ENCODE measurements around the gene BACH2. TPM values are rescaled to one million over a fixed set of nuclear protein-coding genes. Genes with fewer than 3 reads are reported as not detected.
A peak's percentile ranks its signal among the peaks of the same experiment; 100 is the strongest.

Gene BACH2
- total RNA-seq, 5 donors from 2014 or later (not counting 1 experiment from before 2014, with no cell fraction given) = 81.9 to 196 (median 96.7) TPM

DNA sequence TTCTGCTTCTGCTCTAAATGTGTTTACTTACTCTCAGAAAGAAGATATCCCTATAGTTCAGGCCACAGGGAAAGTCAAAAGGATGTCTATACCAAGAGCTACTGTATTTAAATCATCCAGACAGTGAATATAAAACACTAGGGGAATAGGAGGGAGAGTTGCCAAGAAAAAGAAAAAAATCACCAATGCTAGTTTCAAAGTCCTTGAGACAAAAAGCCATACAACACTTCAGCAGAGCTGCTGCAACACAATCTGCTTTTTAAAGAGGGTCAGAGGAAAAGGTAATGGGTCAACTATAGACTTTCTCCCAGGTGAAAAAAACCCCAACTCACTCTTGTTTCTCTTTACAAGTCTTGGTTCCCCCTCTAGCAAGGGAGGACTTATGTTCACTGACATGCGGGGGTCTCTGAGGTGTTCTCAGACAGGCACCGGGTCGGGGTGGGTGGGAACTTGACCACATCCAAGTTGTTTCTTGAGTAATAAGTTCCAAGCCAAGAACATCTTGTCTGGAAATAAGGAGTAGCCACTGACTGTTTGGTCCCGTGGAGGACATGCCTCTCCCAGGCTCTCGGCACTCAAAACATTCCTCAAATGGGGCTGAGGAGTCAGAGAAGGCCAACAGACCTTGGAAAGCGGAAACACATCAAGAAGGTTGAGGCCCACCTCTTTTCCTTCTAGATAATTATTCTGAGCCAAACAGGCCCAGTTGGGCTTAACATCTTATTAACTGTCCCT is 354.7 kb downstream of the BACH2 start:
- Mint-ChIP-seq H3K4me1 (peaks cover 31 to 50% (median 48%) of the 10 kb centered on the region in 3 donors), H3K4me3 (no peak overlapping the region), H3K9me3 (no peaks in the 10 kb centered on the region), H3K27ac (peak overlapping the region; percentile 6 to 86), H3K36me3 (peaks cover 39% of the 10 kb centered on the region), H3K27me3 (no peaks in the 10 kb centered on the region)
- 78% methylated on average over 6 of the region's 6 CpGs for WGBS (ENCODE audit: insufficient coverage)
- H3K27me3 ChIP-seq (replicated peaks in 1 of 2; ENCODE audit: control insufficient read depth in 2 of 2, extremely low read depth in 1 of 2, insufficient read depth in 2 of 2, low read length in 1 of 2) = no peaks in the 10 kb centered on the region
- no peak overlapping the region for H3K27ac ChIP-seq (ENCODE audit: low read length)
- ChIA-PET CTCF (interaction anchor here (1.7 to 4.2 kb wide), 8 partner anchors 11 to 539 kb away, joined by 6 to 198 read pairs (median 24); no protein-coding TSS in a partner anchor), POLR2A (no interaction called here)
- ATAC-seq (replicated peaks in 1 of 4) (no peak), DNase-seq (no peak)
- peaks cover 3 to 11% of the 10 kb centered on the region in 2 experiments for H3K4me1 ChIP-seq (ENCODE audit: control insufficient read depth in 1 of 2, extremely low read depth in 1 of 2, insufficient read depth in 2 of 2, low read length in 2 of 2)
- peaks cover 0 to 21% of the 10 kb centered on the region in 2 donors for H3K36me3 ChIP-seq (ENCODE audit: control insufficient read depth in 2 of 2, extremely low read depth in 1 of 2, insufficient read depth in 1 of 2, low read length in 1 of 2)
- no peaks in the 10 kb centered on the region for H3K9me3 ChIP-seq
- H3K4me3 ChIP-seq (ENCODE audit: control insufficient read depth in 1 of 2, extremely low read depth in 1 of 2, low read length in 1 of 2) = no peak overlapping the region

GRCh38 chr6:89941031-89941762 is 355.4 kb downstream of the BACH2 start:
- POLR2A ChIA-PET = interaction anchor here (0.5 to 1.6 kb wide), 5 partner anchors 11 to 538 kb away, joined by 3 to 8 read pairs (median 4); no protein-coding TSS in a partner anchor
- Mint-ChIP-seq H3K36me3 (peaks cover 40% of the 10 kb centered on the region), H3K27me3 (no peaks in the 10 kb centered on the region), H3K4me1 (peaks cover 30 to 48% (median 46%) of the 10 kb centered on the region in 3 donors), H3K9me3 (no peaks in the 10 kb centered on the region), H3K4me3 (no peak overlapping the region), H3K27ac (peak overlapping the region; percentile 6 to 86)
- no peak overlapping the region for H3K27ac ChIP-seq (ENCODE audit: low read length)
- H3K4me1 ChIP-seq (ENCODE audit: control insufficient read depth in 1 of 2, extremely low read depth in 1 of 2, insufficient read depth in 2 of 2, low read length in 2 of 2) = peaks cover 3 to 11% of the 10 kb centered on the region in 2 experiments
- H3K4me3 ChIP-seq (ENCODE audit: control insufficient read depth in 1 of 2, extremely low read depth in 1 of 2, low read length in 1 of 2) = no peak overlapping the region
- WGBS (ENCODE audit: insufficient coverage) = 81% methylated on average over 10 of the region's 15 CpGs
- H3K27me3 ChIP-seq (replicated peaks in 1 of 2; ENCODE audit: control insufficient read depth in 2 of 2, extremely low read depth in 1 of 2, insufficient read depth in 2 of 2, low read length in 1 of 2) = no peaks in the 10 kb centered on the region
- H3K36me3 ChIP-seq (ENCODE audit: control insufficient read depth in 2 of 2, extremely low read depth in 1 of 2, insufficient read depth in 1 of 2, low read length in 1 of 2) = peaks cover 0 to 28% of the 10 kb centered on the region in 2 donors
- H3K9me3 ChIP-seq = no peaks in the 10 kb centered on the region
- CTCF ChIA-PET = interaction anchor here (0.5 to 4.2 kb wide), 77 partner anchors 9 to 859 kb away, joined by 3 to 198 read pairs (median 5); partner anchors contain the start of gene MDN1 (in 1 of the 2)
- ATAC-seq (replicated peaks in 1 of 4) = peak in 1 of 4 experiments; percentile 28
- no peak for DNase-seq

- no peaks in the 10 kb centered on the region for H3K27me3 ChIP-seq (replicated peaks in 1 of 2; ENCODE audit: control insufficient read depth in 2 of 2, extremely low read depth in 1 of 2, insufficient read depth in 2 of 2, low read length in 1 of 2)
- Mint-ChIP-seq H3K36me3 (peaks cover 39% of the 10 kb centered on the region), H3K27ac (peak overlapping the region; percentile 3 to 86), H3K27me3 (no peaks in the 10 kb centered on the region), H3K4me3 (no peak overlapping the region), H3K9me3 (no peaks in the 10 kb centered on the region), H3K4me1 (peaks cover 26 to 43% (median 39%) of the 10 kb centered on the region in 3 donors)
- ChIA-PET CTCF (interaction anchor here (0.5 to 4.2 kb wide), 105 partner anchors 9 to 1388 kb away, joined by 3 to 198 read pairs (median 4); partner anchors contain the start of gene MDN1 (in 1 of the 2)), POLR2A (interaction anchor here (0.5 to 1.6 kb wide), 7 partner anchors 11 to 538 kb away, joined by 3 to 8 read pairs (median 4); no protein-coding TSS in a partner anchor)
- DNase-seq = peak; percentile 40 to 87 (median 69)
- WGBS (ENCODE audit: insufficient coverage) = 60% methylated on average over 5 of the region's 9 CpGs
- H3K27ac ChIP-seq (ENCODE audit: low read length) = no peak overlapping the region
- no peak overlapping the region for H3K4me3 ChIP-seq (ENCODE audit: control insufficient read depth in 1 of 2, extremely low read depth in 1 of 2, low read length in 1 of 2)
- no peaks in the 10 kb centered on the region for H3K9me3 ChIP-seq
- H3K36me3 ChIP-seq (ENCODE audit: control insufficient read depth in 2 of 2, extremely low read depth in 1 of 2, insufficient read depth in 1 of 2, low read length in 1 of 2) = peaks cover 0 to 35% of the 10 kb centered on the region in 2 donors
- peak; percentile 80 to 93 (median 88) for ATAC-seq (replicated peaks in 1 of 4)
- peaks cover 3 to 11% of the 10 kb centered on the region in 2 experiments for H3K4me1 ChIP-seq (ENCODE audit: control insufficient read depth in 1 of 2, extremely low read depth in 1 of 2, insufficient read depth in 2 of 2, low read length in 2 of 2)
Measured at GRCh38 chr6:89940225-89941027, 356.2 kb downstream of the BACH2 start.

DNA sequence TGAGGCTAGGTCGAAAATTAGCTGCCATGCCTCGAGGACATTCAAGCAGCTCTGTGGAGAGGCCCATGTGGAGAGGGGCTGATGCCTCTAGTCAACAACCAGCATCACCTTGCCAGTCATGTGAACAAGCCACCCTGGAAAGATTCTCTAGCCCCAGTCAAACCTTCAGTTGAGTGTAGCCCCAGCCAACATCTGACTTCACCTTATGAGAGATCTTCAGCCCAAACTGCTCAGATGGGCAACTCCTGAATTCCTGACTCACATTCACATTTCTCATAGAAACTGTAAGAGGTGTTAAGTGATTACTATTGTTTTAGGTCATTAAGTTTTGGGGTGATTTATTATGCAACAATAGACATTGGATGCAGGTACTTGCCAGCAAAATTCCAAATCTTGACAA is 357.5 kb downstream of the BACH2 start:
- no peak for DNase-seq
- H3K4me1 ChIP-seq (ENCODE audit: control insufficient read depth in 1 of 2, extremely low read depth in 1 of 2, insufficient read depth in 2 of 2, low read length in 2 of 2) = peaks cover 3 to 11% of the 10 kb centered on the region in 2 experiments
- WGBS (ENCODE audit: insufficient coverage) = 100% methylated on average over 1 of the region's 2 CpGs
- Mint-ChIP-seq H3K9me3 (no peaks in the 10 kb centered on the region), H3K4me1 (peaks cover 16 to 38% (median 29%) of the 10 kb centered on the region in 3 donors), H3K27me3 (no peaks in the 10 kb centered on the region), H3K4me3 (no peak overlapping the region), H3K36me3 (peaks cover 43% of the 10 kb centered on the region), H3K27ac (peak overlapping the region in 1 of 2 donors; percentile 44)
- peaks cover 2 to 43% of the 10 kb centered on the region in 2 donors for H3K36me3 ChIP-seq (ENCODE audit: control insufficient read depth in 2 of 2, extremely low read depth in 1 of 2, insufficient read depth in 1 of 2, low read length in 1 of 2)
- no peak for ATAC-seq (replicated peaks in 1 of 4)
- ChIA-PET POLR2A (no interaction called here), CTCF (interaction anchor here (0.7 to 4.2 kb wide), 5 partner anchors 91 to 540 kb away, joined by 4 to 198 read pairs (median 13); no protein-coding TSS in a partner anchor)
- H3K4me3 ChIP-seq (ENCODE audit: control insufficient read depth in 1 of 2, extremely low read depth in 1 of 2, low read length in 1 of 2) = no peak overlapping the region
- no peaks in the 10 kb centered on the region for H3K9me3 ChIP-seq
- no peaks in the 10 kb centered on the region for H3K27me3 ChIP-seq (replicated peaks in 1 of 2; ENCODE audit: control insufficient read depth in 2 of 2, extremely low read depth in 1 of 2, insufficient read depth in 2 of 2, low read length in 1 of 2)
- no peak overlapping the region for H3K27ac ChIP-seq (ENCODE audit: low read length)

DNA sequence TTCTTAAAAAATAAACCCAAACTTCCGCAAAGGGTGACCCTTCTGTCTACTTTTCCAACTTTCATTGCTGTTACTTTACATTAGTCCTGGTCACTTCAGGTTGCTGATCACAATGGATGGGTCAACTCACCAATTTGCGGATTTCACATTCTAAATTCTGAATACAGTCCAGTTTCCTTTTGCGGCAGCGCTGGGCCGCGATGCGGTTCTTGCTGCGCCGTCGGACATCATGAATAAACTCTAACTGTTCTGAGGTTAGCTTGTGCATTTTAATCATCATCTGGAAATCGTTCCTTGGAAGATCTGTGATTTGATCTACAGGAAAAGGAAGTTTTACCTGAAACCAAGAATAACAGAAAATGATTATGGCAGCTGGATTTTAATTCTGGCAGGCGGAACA is 358.6 kb downstream of the BACH2 start:
- CTCF ChIA-PET = interaction anchor here in 1 of 2 donors (1.7 kb wide), 1 partner anchor 541 kb away, joined by 7 read pairs; no protein-coding TSS in a partner anchor
- H3K9me3 ChIP-seq = no peaks in the 10 kb centered on the region
- DNase-seq (no peak), ATAC-seq (replicated peaks in 1 of 4) (no peak)
- Mint-ChIP-seq H3K4me3 (no peak overlapping the region), H3K4me1 (peaks cover 16 to 34% (median 25%) of the 10 kb centered on the region in 3 donors), H3K36me3 (peaks cover 43% of the 10 kb centered on the region), H3K9me3 (no peaks in the 10 kb centered on the region), H3K27me3 (no peaks in the 10 kb centered on the region), H3K27ac (no peak overlapping the region)
- no CpG with 5 or more reads among the region's 12 CpGs for WGBS (ENCODE audit: insufficient coverage)
- no peak overlapping the region for H3K4me3 ChIP-seq (ENCODE audit: control insufficient read depth in 1 of 2, extremely low read depth in 1 of 2, low read length in 1 of 2)
- no peaks in the 10 kb centered on the region for H3K27me3 ChIP-seq (replicated peaks in 1 of 2; ENCODE audit: control insufficient read depth in 2 of 2, extremely low read depth in 1 of 2, insufficient read depth in 2 of 2, low read length in 1 of 2)
- H3K36me3 ChIP-seq (ENCODE audit: control insufficient read depth in 2 of 2, extremely low read depth in 1 of 2, insufficient read depth in 1 of 2, low read length in 1 of 2) = peaks cover 5 to 47% of the 10 kb centered on the region in 2 donors
- peaks cover 3 to 11% of the 10 kb centered on the region in 2 experiments for H3K4me1 ChIP-seq (ENCODE audit: control insufficient read depth in 1 of 2, extremely low read depth in 1 of 2, insufficient read depth in 2 of 2, low read length in 2 of 2)
- POLR2A ChIA-PET = no interaction called here
- no peak overlapping the region for H3K27ac ChIP-seq (ENCODE audit: low read length)
